Measurements from ENCODE around the gene FDX2.

DNA sequence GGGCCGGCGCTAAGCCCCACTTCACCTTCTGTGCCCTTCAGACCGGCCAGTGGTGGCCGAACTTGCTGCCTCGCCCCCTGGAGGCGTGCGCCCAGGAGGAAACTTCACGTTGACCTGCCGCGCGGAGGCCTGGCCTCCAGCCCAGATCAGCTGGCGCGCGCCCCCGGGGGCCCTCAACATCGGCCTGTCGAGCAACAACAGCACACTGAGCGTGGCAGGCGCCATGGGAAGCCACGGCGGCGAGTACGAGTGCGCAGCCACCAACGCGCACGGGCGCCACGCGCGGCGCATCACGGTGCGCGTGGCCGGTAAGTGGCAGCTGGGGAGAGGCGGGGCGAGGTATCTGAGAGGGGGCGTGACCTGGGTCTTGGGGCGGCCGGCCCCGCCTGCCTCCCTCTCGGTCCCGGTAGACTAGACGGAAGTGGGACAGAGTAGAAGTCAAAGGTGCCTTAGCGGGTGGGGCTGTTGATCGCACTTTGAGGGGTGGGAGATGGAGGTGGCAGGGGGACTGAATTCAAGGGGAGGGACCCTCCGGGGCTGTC is 20.4 kb downstream of the FDX2 start:
- TF ChIP-seq CTCF (conservative IDR thresholded peaks at IDR 0.05; ENCODE audit: low read depth, low read length) (0 out of 2 replicates have a peak, but pooled peaks have one; percentile 16), EZH2 (IDR thresholded peaks at IDR 0.05; ENCODE audit: low read length, unreplicated experiment) (no peak)
